ENCODE measurements around the gene ABCB4. TPM values are rescaled to one million over a fixed set of nuclear protein-coding genes. Genes with fewer than 3 reads are reported as not detected.

ABCB4 gene
- total and polyA plus RNA-seq, 2 of the 8 experiments (the other 6 are each of a cell fraction or from before 2014, with no cell fraction given), result 0.54 to 0.60 TPM

- ChIA-PET POLR2A (ENCODE audit: partially characterized antibody) (no interaction called here), CTCF (ENCODE audit: partially characterized antibody) (interaction anchor here (0.6 to 0.9 kb wide), 3 partner anchors 8 to 78 kb away, joined by 3 read pairs; no protein-coding TSS in a partner anchor)
- Histone ChIP-seq H3K4me2 (ENCODE audit: insufficient read depth in 1 of 2, low read depth in 2 of 2, low read length in 2 of 2) (no peak overlapping the region), H2BK120ac (replicated peaks; ENCODE audit: low read depth, low read length) (no peak overlapping the region), H2BK20ac (ENCODE audit: low read length) (no peak overlapping the region), H4K5ac (ENCODE audit: insufficient read length, low read depth, low read length) (no peak overlapping the region), H3K79me1 (ENCODE audit: low read depth, low read length) (no peaks in the 10 kb centered on the region), H3K27me3 (replicated peaks in 1 of 4; ENCODE audit: control insufficient read depth in 3 of 4, extremely low read depth in 1 of 4, insufficient read depth in 3 of 4, low read length in 3 of 4) (no peaks in the 10 kb centered on the region), H3K9ac (replicated peaks in 1 of 4; ENCODE audit: extremely low read depth in 1 of 4, low read depth in 3 of 4, low read length in 3 of 4) (no peak overlapping the region), H4K20me1 (replicated peaks in 1 of 2; ENCODE audit: control insufficient read depth in 1 of 2, insufficient read depth in 2 of 2, low read length in 2 of 2) (no peaks in the 10 kb centered on the region), H3K79me2 (ENCODE audit: control insufficient read depth in 1 of 2, insufficient read depth in 2 of 2, low read length in 2 of 2) (no peaks in the 10 kb centered on the region), H3K27ac (ENCODE audit: low read depth, low read length) (no peak overlapping the region), H3K4me1 (replicated peaks in 1 of 4; ENCODE audit: control insufficient read depth in 3 of 4, insufficient read depth in 4 of 4, low read length in 3 of 4) (no peaks in the 10 kb centered on the region), H3K56ac (replicated peaks; ENCODE audit: insufficient read length, low read depth, low read length) (no peak overlapping the region), H3K4ac (replicated peaks; ENCODE audit: insufficient read length, low read depth, low read length) (no peak overlapping the region), H3K9me3 (ENCODE audit: insufficient read depth in 2 of 2, low read depth in 1 of 2, low read length in 1 of 2) (no peaks in the 10 kb centered on the region), H2BK12ac (ENCODE audit: low read depth, low read length) (no peak overlapping the region), H2BK5ac (ENCODE audit: low read depth, low read length) (no peak overlapping the region), H3K18ac (ENCODE audit: extremely low read depth, low read length) (no peak overlapping the region), H3K36me3 (ENCODE audit: control insufficient read depth in 2 of 4, insufficient read depth in 4 of 4, low read length in 3 of 4) (no peaks in the 10 kb centered on the region), H4K8ac (ENCODE audit: extremely low read depth, insufficient read depth, low read length) (no peak overlapping the region), H4K91ac (replicated peaks; ENCODE audit: insufficient read length, low read length) (no peak overlapping the region), H3K4me3 (ENCODE audit: extremely low read depth in 1 of 4, insufficient read depth in 2 of 4, low read depth in 3 of 4, low read length in 4 of 4) (no peak overlapping the region), H3K23me2 (ENCODE audit: low read depth, low read length) (no peaks in the 10 kb centered on the region), H2AK5ac (ENCODE audit: low read depth, low read length) (no peak overlapping the region), H3K14ac (ENCODE audit: insufficient read length) (no peak overlapping the region), H2AFZ (ENCODE audit: low read length) (no peak overlapping the region), H3K23ac (ENCODE audit: insufficient read length) (no peak overlapping the region), H2BK15ac (ENCODE audit: low read length) (no peak overlapping the region)
- WGBS, 2 experiments (ENCODE audit: extremely low coverage in 1 of 2, insufficient coverage in 1 of 2, insufficient read length in 1 of 2, insufficient replicate concordance in 2 of 2, low coverage in 1 of 2, low lambda C conversion rate in 2 of 2, missing lambda C conversion rate in 1 of 2), result 82% methylated on average over 5 of the region's 5 CpGs; no CpG with 5 or more reads in 1 of the 2 experiments
- no peak for DNase-seq (ENCODE audit: low read depth in 1 of 2, low spot score in 2 of 2)
- TF ChIP-seq POLR2A (IDR thresholded peaks at IDR 0.05; ENCODE audit: control extremely low read depth in 1 of 2, low read depth in 2 of 2, low read length in 2 of 2), result no peak
- no peak for TF ChIP-seq SUZ12 (IDR thresholded peaks at IDR 0.05; ENCODE audit: low read length)
- no peak for TF ChIP-seq ASH2L (IDR thresholded peaks at IDR 0.05; ENCODE audit: low read length)
- TF ChIP-seq RBBP5 (IDR thresholded peaks at IDR 0.05; ENCODE audit: borderline replicate concordance, low read depth, low read length), result no peak
- no peak for TF ChIP-seq MAX (IDR thresholded peaks at IDR 0.05)
- no peak for TF ChIP-seq NRF1 (IDR thresholded peaks at IDR 0.05; ENCODE audit: low read depth, low read length)
- TF ChIP-seq BRCA1 (IDR thresholded peaks at IDR 0.05; ENCODE audit: low read depth, low read length), result no peak
- no peak for TF ChIP-seq EGR1 (IDR thresholded peaks at IDR 0.05; ENCODE audit: borderline replicate concordance, low read depth, low read length)
- no peak for TF ChIP-seq CEBPB (IDR thresholded peaks at IDR 0.05; ENCODE audit: low read depth, low read length)
- TF ChIP-seq SIRT6 (IDR thresholded peaks at IDR 0.05; ENCODE audit: low read length), result no peak
- no peak for FAIRE-seq
Measured at GRCh38 chr7:87513735-87514335, 38.4 kb upstream of the ABCB4 start.
